ENCODE results near the gene ZNF304. TPM values are rescaled to one million over a fixed set of nuclear protein-coding genes. Genes with fewer than 3 reads are reported as not detected.

ZNF304 gene
- total and polyA plus RNA-seq, 2 of the 13 experiments (the other 11 are each of a cell fraction or from before 2014, with no cell fraction given): 3.4 to 8.0 TPM

- TF ChIP-seq NCOR1 (IDR thresholded peaks at IDR 0.05; ENCODE audit: borderline replicate concordance, low read length) (no peak), NPAS2 (CRISPR knock-in tag; IDR thresholded peaks at IDR 0.05; ENCODE audit: borderline replicate concordance) (no peak), U2AF1 (optimal IDR thresholded peaks at IDR 0.05; ENCODE audit: low read depth, low read length) (no peak), ZNF775 (CRISPR knock-in tag; IDR thresholded peaks at IDR 0.05; ENCODE audit: borderline replicate concordance) (no peak), MXD4 (CRISPR knock-in tag; IDR thresholded peaks at IDR 0.05) (no peak), ZNF343 (CRISPR knock-in tag; IDR thresholded peaks at IDR 0.05) (no peak), PHF5A (CRISPR knock-in tag; IDR thresholded peaks at IDR 0.05; ENCODE audit: low read depth, unreplicated experiment) (no peak), FOXK1 (CRISPR knock-in tag; IDR thresholded peaks at IDR 0.05; ENCODE audit: borderline replicate concordance, low read depth) (0 out of 2 replicates have a peak, but pooled peaks have one; percentile 21), ZNF138 (CRISPR knock-in tag; IDR thresholded peaks at IDR 0.05; ENCODE audit: low read depth) (no peak), HNF4A (CRISPR knock-in tag; IDR thresholded peaks at IDR 0.05) (no peak), RARA (CRISPR knock-in tag; IDR thresholded peaks at IDR 0.05) (no peak), PRDM10 (CRISPR knock-in tag; IDR thresholded peaks at IDR 0.05; ENCODE audit: low read depth) (no peak), ZNF598 (CRISPR knock-in tag; IDR thresholded peaks at IDR 0.05; ENCODE audit: borderline replicate concordance) (no peak), RARG (CRISPR knock-in tag; IDR thresholded peaks at IDR 0.05; ENCODE audit: low read depth) (no peak), ZNF546 (CRISPR knock-in tag; conservative IDR thresholded peaks at IDR 0.05) (no peak)
- TF ChIP-seq, protein P1, sequence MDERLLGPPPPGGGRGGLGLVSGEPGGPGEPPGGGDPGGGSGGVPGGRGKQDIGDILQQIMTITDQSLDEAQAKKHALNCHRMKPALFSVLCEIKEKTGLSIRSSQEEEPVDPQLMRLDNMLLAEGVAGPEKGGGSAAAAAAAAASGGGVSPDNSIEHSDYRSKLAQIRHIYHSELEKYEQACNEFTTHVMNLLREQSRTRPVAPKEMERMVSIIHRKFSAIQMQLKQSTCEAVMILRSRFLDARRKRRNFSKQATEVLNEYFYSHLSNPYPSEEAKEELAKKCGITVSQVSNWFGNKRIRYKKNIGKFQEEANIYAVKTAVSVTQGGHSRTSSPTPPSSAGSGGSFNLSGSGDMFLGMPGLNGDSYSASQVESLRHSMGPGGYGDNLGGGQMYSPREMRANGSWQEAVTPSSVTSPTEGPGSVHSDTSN (CRISPR knock-in tag; IDR thresholded peaks at IDR 0.05): no peak
- TF ChIP-seq, protein P2, sequence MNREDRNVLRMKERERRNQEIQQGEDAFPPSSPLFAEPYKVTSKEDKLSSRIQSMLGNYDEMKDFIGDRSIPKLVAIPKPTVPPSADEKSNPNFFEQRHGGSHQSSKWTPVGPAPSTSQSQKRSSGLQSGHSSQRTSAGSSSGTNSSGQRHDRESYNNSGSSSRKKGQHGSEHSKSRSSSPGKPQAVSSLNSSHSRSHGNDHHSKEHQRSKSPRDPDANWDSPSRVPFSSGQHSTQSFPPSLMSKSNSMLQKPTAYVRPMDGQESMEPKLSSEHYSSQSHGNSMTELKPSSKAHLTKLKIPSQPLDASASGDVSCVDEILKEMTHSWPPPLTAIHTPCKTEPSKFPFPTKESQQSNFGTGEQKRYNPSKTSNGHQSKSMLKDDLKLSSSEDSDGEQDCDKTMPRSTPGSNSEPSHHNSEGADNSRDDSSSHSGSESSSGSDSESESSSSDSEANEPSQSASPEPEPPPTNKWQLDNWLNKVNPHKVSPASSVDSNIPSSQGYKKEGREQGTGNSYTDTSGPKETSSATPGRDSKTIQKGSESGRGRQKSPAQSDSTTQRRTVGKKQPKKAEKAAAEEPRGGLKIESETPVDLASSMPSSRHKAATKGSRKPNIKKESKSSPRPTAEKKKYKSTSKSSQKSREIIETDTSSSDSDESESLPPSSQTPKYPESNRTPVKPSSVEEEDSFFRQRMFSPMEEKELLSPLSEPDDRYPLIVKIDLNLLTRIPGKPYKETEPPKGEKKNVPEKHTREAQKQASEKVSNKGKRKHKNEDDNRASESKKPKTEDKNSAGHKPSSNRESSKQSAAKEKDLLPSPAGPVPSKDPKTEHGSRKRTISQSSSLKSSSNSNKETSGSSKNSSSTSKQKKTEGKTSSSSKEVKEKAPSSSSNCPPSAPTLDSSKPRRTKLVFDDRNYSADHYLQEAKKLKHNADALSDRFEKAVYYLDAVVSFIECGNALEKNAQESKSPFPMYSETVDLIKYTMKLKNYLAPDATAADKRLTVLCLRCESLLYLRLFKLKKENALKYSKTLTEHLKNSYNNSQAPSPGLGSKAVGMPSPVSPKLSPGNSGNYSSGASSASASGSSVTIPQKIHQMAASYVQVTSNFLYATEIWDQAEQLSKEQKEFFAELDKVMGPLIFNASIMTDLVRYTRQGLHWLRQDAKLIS (CRISPR knock-in tag; IDR thresholded peaks at IDR 0.05): no peak
- TF ChIP-seq, protein P3, sequence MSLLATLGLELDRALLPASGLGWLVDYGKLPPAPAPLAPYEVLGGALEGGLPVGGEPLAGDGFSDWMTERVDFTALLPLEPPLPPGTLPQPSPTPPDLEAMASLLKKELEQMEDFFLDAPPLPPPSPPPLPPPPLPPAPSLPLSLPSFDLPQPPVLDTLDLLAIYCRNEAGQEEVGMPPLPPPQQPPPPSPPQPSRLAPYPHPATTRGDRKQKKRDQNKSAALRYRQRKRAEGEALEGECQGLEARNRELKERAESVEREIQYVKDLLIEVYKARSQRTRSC (CRISPR knock-in tag; IDR thresholded peaks at IDR 0.05; ENCODE audit: low read depth): no peak
- TF ChIP-seq, protein P4, sequence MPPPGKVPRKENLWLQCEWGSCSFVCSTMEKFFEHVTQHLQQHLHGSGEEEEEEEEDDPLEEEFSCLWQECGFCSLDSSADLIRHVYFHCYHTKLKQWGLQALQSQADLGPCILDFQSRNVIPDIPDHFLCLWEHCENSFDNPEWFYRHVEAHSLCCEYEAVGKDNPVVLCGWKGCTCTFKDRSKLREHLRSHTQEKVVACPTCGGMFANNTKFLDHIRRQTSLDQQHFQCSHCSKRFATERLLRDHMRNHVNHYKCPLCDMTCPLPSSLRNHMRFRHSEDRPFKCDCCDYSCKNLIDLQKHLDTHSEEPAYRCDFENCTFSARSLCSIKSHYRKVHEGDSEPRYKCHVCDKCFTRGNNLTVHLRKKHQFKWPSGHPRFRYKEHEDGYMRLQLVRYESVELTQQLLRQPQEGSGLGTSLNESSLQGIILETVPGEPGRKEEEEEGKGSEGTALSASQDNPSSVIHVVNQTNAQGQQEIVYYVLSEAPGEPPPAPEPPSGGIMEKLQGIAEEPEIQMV (CRISPR knock-in tag; IDR thresholded peaks at IDR 0.05; ENCODE audit: low read depth): no peak
These were observed 55.5 kb downstream of the ZNF304 start (continued) for GRCh38 chr19:57406516-57407123.

Data from HepG2 (cell line).